Lung (tissue), 12 donors: ENCODE measurements around the gene SLCO1B3. TPM values are rescaled to one million over a fixed set of nuclear protein-coding genes. Genes with fewer than 3 reads are reported as not detected.

Experiments
- ATAC-seq: fragments of 200-7000 bp; cut with Tn5 transposase; one replicate; pipeline ENCODE4 v1.9.1; 2020; ENCODE audit warnings: moderate number of reproducible peaks; ENCODE audit not compliant: insufficient read depth, low FRiP score
- DNase-seq, 3 donors: peaks; one replicate each; pipeline ENCODE4 v3.0.0-alpha.2; 2013 to 2017
- H3K27ac ChIP-seq, 2 donors: one replicate each; pipeline ENCODE4 v1.5.1; 2013; ENCODE audit warnings: mild to moderate bottlenecking in 2 of 2, moderate library complexity in 2 of 2, control low read depth in 1 of 2, inconsistent platforms in 1 of 2, low read depth in 1 of 2, low read length in 1 of 2
- H3K27me3 ChIP-seq, 3 donors: one replicate each; pipeline ENCODE4 v1.5.1; 2013; ENCODE audit warnings: low read length in 2 of 3; ENCODE audit not compliant: control insufficient read depth in 3 of 3, insufficient read depth in 3 of 3
- H3K36me3 ChIP-seq, 4 donors: one replicate each; pipeline ENCODE4 v1.5.1; 2013; ENCODE audit warnings: low read length in 4 of 4, mild to moderate bottlenecking in 1 of 4, moderate library complexity in 1 of 4; ENCODE audit not compliant: control insufficient read depth in 4 of 4, insufficient read depth in 4 of 4
- H3K4me1 ChIP-seq, 5 donors: one replicate each; pipeline ENCODE4 v1.5.1; 2013; ENCODE audit warnings: low read length in 5 of 5, mild to moderate bottlenecking in 2 of 5, moderate library complexity in 1 of 5; ENCODE audit not compliant: control insufficient read depth in 5 of 5, insufficient read depth in 5 of 5
- H3K4me3 ChIP-seq: one replicate; pipeline ENCODE4 v1.5.1; 2013; ENCODE audit warnings: mild to moderate bottlenecking, control low read depth, moderate library complexity
- H3K9ac ChIP-seq, 2 donors: one replicate each; pipeline ENCODE4 v1.5.1; 2013; ENCODE audit warnings: low read length in 2 of 2, control low read depth in 1 of 2; ENCODE audit not compliant: insufficient read depth in 1 of 2
- H3K9me3 ChIP-seq, 4 donors: one replicate each; pipeline ENCODE4 v1.5.1; 2013; ENCODE audit warnings: low read length in 3 of 4, mild to moderate bottlenecking in 1 of 4, moderate library complexity in 1 of 4; ENCODE audit not compliant: control insufficient read depth in 4 of 4, insufficient read depth in 3 of 4
- CTCF ChIP-seq: IDR thresholded peaks from 2 replicates; pipeline ENCODE4 v1.5.1; 2012; ENCODE audit warnings: mild to moderate bottlenecking; ENCODE audit errors: control extremely low read depth, extremely low read depth
- WGBS, 2 donors: extraction: QIAGEN DNeasy Blood & Tissue Kit; methylation state at CpG; one replicate each; pipeline ENCODE4 v1.1.7; 2013; 5-methylcytosine and 5-hydroxymethylcytosine counted together
- polyA plus RNA-seq, 2 donors: library from polyadenylated mRNA; stranded (reverse); fragments of 200-250 nt; gene quantifications; one replicate each; pipeline ENCODE4 v1.2.1, GENCODE V29; 2013
- total RNA-seq, 2 donors: library from RNA; depleted of rRNA in 1 of 2; stranded (reverse); fragments of >200 nt in 1 of 2; gene quantifications; one replicate each; pipeline ENCODE4 v1.2.1, GENCODE V29; 2014 to 2021
- donor health status: control.
- donor health status: control.
- donor health status: Bipolar disorder and iron deficiency.
- donor health status: healthy.
- donor health status: DM: yes; HTN: yes; CAD: no.

Gene SLCO1B3
- total and polyA plus RNA-seq, 4 donors, result 0.02 to 0.12 (median 0.09) TPM; not detected in 1

GRCh38 chr12:20792971-20793370 is 17.5 kb upstream of the SLCO1B3 start:
- no peak for TF ChIP-seq CTCF
- H3K4me3 ChIP-seq, result no peak overlapping the region

GRCh38 chr12:20798554-20798953 is 12.0 kb upstream of the SLCO1B3 start:
- Histone ChIP-seq H3K4me1 (no peaks in the 10 kb centered on the region), H3K36me3 (no peaks in the 10 kb centered on the region), H3K27me3 (no peaks in the 10 kb centered on the region), H3K4me3 (no peak overlapping the region), H3K9me3 (no peaks in the 10 kb centered on the region), H3K9ac (no peak overlapping the region), H3K27ac (no peak overlapping the region)
- DNase-seq (peak in 2 of 3 donors; percentile 21 to 24), ATAC-seq (no peak)
- 24 to 25% methylated on average over 1 of the region's 1 CpG for WGBS, 2 donors
- no peak for TF ChIP-seq CTCF

More at GRCh38 chr12:20792971-20793370, 17.5 kb upstream of the SLCO1B3 start:
- 94 to 95% methylated on average over 1 of the region's 1 CpG for WGBS, 2 donors
- DNase-seq (no peak), ATAC-seq (no peak)
- H3K36me3 ChIP-seq, result no peaks in the 10 kb centered on the region
- no peak overlapping the region for H3K9ac ChIP-seq
- no peaks in the 10 kb centered on the region for H3K4me1 ChIP-seq
- no peak overlapping the region for H3K27ac ChIP-seq
- H3K9me3 ChIP-seq, result no peaks in the 10 kb centered on the region
- no peaks in the 10 kb centered on the region for H3K27me3 ChIP-seq

GRCh38 chr12:20800160-20800559 is 10.3 kb upstream of the SLCO1B3 start:
- Histone ChIP-seq H3K4me1 (no peaks in the 10 kb centered on the region), H3K36me3 (no peaks in the 10 kb centered on the region), H3K27ac (no peak overlapping the region), H3K4me3 (no peak overlapping the region), H3K9ac (no peak overlapping the region), H3K27me3 (no peaks in the 10 kb centered on the region), H3K9me3 (no peaks in the 10 kb centered on the region)
- TF ChIP-seq CTCF, result no peak
- ATAC-seq, result no peak
- no peak for DNase-seq
- 77 to 80% methylated on average over 1 of the region's 1 CpG for WGBS, 2 donors

- ATAC-seq (no peak), DNase-seq (no peak)
- TF ChIP-seq CTCF, result no peak
- Histone ChIP-seq H3K9me3 (no peaks in the 10 kb centered on the region), H3K36me3 (no peaks in the 10 kb centered on the region), H3K27me3 (no peaks in the 10 kb centered on the region), H3K4me1 (no peaks in the 10 kb centered on the region), H3K4me3 (no peak overlapping the region), H3K9ac (no peak overlapping the region), H3K27ac (no peak overlapping the region)
Measured at GRCh38 chr12:20801035-20801434, 9.5 kb upstream of the SLCO1B3 start.
